Activated CD4-positive, alpha-beta T cell treated with anti-CD3 and anti-CD28 coated beads for 36 hours (primary cell): Measurements from ENCODE around the gene OAS3. TPM values are rescaled to one million over a fixed set of nuclear protein-coding genes. Genes with fewer than 3 reads are reported as not detected.

Source experiments
- ATAC-seq: fragments of 200-7000 bp; cut with Tn5 transposase; one replicate; pipeline ENCODE4 v1.10.0; 2021; ENCODE audit warnings: mild to moderate bottlenecking, moderate library complexity
- CTCF ChIA-PET: fragments of 350-600 bp; sonication (Branson Sonifier 250); formaldehyde crosslinking; loops from one replicate; lab custom pipeline; 2021; ENCODE audit warnings: antibody characterized with exemption; lab: Charles Lee
- POLR2A ChIA-PET: fragments of 350-600 bp; sonication (Branson Sonifier 250); formaldehyde crosslinking; loops from one replicate; lab custom pipeline; 2021; ENCODE audit warnings: antibody characterized with exemption, inconsistent platforms; lab: Charles Lee
- DNase-seq: peaks from one replicate; pipeline ENCODE4 v3.0.0-alpha.2; 2020
- H3K27ac Mint-ChIP-seq: one replicate; pipeline ENCODE4 v1.8.0; 2021; ENCODE audit warnings: mixed read lengths
- H3K27me3 Mint-ChIP-seq: one replicate; pipeline ENCODE4 v1.8.0; 2021; ENCODE audit warnings: mixed read lengths
- H3K36me3 Mint-ChIP-seq: one replicate; pipeline ENCODE4 v1.8.0; 2021; ENCODE audit warnings: low read depth, mixed read lengths
- H3K4me1 Mint-ChIP-seq: one replicate; pipeline ENCODE4 v1.8.0; 2021; ENCODE audit warnings: mixed read lengths
- H3K4me3 Mint-ChIP-seq: one replicate; pipeline ENCODE4 v1.8.0; 2021; ENCODE audit warnings: mild to moderate bottlenecking, moderate library complexity, mixed read lengths
- H3K9me3 Mint-ChIP-seq: one replicate; pipeline ENCODE4 v1.8.0; 2021; ENCODE audit warnings: low read depth, mixed read lengths
- intact Hi-C, 2 experiments: fragments of 100-400 bp; cut with DNase I in 1 of 2; cut with micrococcal nuclease in 1 of 2; formaldehyde crosslinking; loops; one replicate each; pipeline versions ENCODE4 v1.14.2 to v1.15.1; 2022 to 2024; cut with DNase I, micrococcal nuclease
- total RNA-seq, 2 experiments: library from RNA; stranded (reverse); gene quantifications; one replicate each; pipeline ENCODE4 v1.2.3, GENCODE V29; 2021

Gene OAS3
- total RNA-seq, 2 experiments from 2014 or later, result 32.1 to 35.3 TPM

GRCh38 chr12:112961074-112961473 is 22.8 kb downstream of the OAS3 start:
- Mint-ChIP-seq H3K27ac (no peak overlapping the region), H3K27me3 (no peaks in the 10 kb centered on the region), H3K9me3 (peaks cover 7% of the 10 kb centered on the region), H3K4me1 (peaks cover 11% of the 10 kb centered on the region), H3K4me3 (no peak overlapping the region), H3K36me3 (peaks cover 63% of the 10 kb centered on the region)
- DNase-seq (peak; percentile 34), ATAC-seq (peak; percentile 76)
- ChIA-PET POLR2A (interaction anchor here (0.6 kb wide), 1 partner anchor 140 kb away, joined by 4 read pairs; no protein-coding TSS in a partner anchor), CTCF (interaction anchor here (1.3 kb wide), 1 partner anchor 32 kb away, joined by 6 read pairs; no protein-coding TSS in a partner anchor)
- intact Hi-C loops, result no loop called here

DNA sequence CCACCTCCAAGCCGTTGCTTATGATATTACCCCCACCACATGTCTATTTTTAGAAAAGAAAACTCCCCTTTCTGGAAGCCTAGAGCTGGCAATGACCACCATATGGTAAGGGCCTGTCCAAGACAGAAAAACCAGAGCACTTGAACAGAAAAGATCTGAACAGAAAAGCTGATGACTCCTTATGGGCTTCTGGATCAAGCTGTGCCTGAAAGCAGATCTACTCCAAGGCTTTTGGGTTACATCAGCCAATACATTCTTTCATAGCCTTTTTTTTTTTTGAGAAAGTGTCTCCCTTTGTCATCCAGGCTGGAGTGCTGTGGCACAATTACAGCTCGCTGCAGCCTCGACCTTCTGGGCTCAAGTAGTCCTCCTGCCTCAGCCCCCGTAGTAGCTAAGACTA is 23.3 kb downstream of the OAS3 start:
- DNase-seq, result no peak
- intact Hi-C loops, result no loop called here
- H3K27me3 Mint-ChIP-seq, result no peaks in the 10 kb centered on the region
- peaks cover 7% of the 10 kb centered on the region for H3K9me3 Mint-ChIP-seq
- POLR2A ChIA-PET, result interaction anchor here (0.6 kb wide), 1 partner anchor 139 kb away, joined by 4 read pairs; no protein-coding TSS in a partner anchor
- CTCF ChIA-PET, result interaction anchor here (0.6 to 1.3 kb wide), 2 partner anchors 31 to 49 kb away, joined by 3 to 6 read pairs; no protein-coding TSS in a partner anchor
- ATAC-seq, result no peak
- peaks cover 8% of the 10 kb centered on the region for H3K4me1 Mint-ChIP-seq
- no peak overlapping the region for H3K27ac Mint-ChIP-seq
- H3K36me3 Mint-ChIP-seq, result peaks cover 62% of the 10 kb centered on the region
- no peak overlapping the region for H3K4me3 Mint-ChIP-seq

- intact Hi-C loops, result no loop called here
- Mint-ChIP-seq H3K4me3 (no peak overlapping the region), H3K4me1 (peaks cover 8% of the 10 kb centered on the region), H3K9me3 (peaks cover 7% of the 10 kb centered on the region), H3K36me3 (peaks cover 51% of the 10 kb centered on the region), H3K27me3 (no peaks in the 10 kb centered on the region), H3K27ac (no peak overlapping the region)
- DNase-seq (no peak), ATAC-seq (no peak)
- CTCF ChIA-PET, result no interaction called here
- POLR2A ChIA-PET, result interaction anchor here (0.7 kb wide), 1 partner anchor 15 kb away, joined by 3 read pairs; the partner anchor contains the start of gene OAS2
Measured at GRCh38 chr12:112962561-112962960, 24.3 kb downstream of the OAS3 start.

- peaks cover 49% of the 10 kb centered on the region for H3K36me3 Mint-ChIP-seq
- POLR2A ChIA-PET, result no interaction called here
Measured at GRCh38 chr12:112963227-112963861, 25.1 kb downstream of the OAS3 start.

GRCh38 chr12:112964067-112964670 is 25.9 kb downstream of the OAS3 start:
- Mint-ChIP-seq H3K27me3 (no peaks in the 10 kb centered on the region), H3K9me3 (peaks cover 3% of the 10 kb centered on the region), H3K4me1 (peaks cover 8% of the 10 kb centered on the region), H3K27ac (no peak overlapping the region), H3K4me3 (no peak overlapping the region), H3K36me3 (peaks cover 45% of the 10 kb centered on the region)
- intact Hi-C loops, result no loop called here
- DNase-seq (no peak), ATAC-seq (no peak)
- ChIA-PET CTCF (interaction anchor here (0.9 kb wide), 1 partner anchor 36 kb away, joined by 3 read pairs; no protein-coding TSS in a partner anchor), POLR2A (no interaction called here)

More at GRCh38 chr12:112963227-112963861, 25.1 kb downstream of the OAS3 start:
- ATAC-seq, result no peak
- H3K27me3 Mint-ChIP-seq, result no peaks in the 10 kb centered on the region
- DNase-seq, result no peak
- intact Hi-C loops, result no loop called here
- H3K27ac Mint-ChIP-seq, result no peak overlapping the region
- H3K4me3 Mint-ChIP-seq, result no peak overlapping the region
- CTCF ChIA-PET, result interaction anchor here (0.6 kb wide), 2 partner anchors 29 to 206 kb away, joined by 3 read pairs; no protein-coding TSS in a partner anchor
- H3K9me3 Mint-ChIP-seq, result peaks cover 3% of the 10 kb centered on the region
- peaks cover 8% of the 10 kb centered on the region for H3K4me1 Mint-ChIP-seq

GRCh38 chr12:112964915-112965314 is 26.6 kb downstream of the OAS3 start:
- no peak for ATAC-seq
- peaks cover 42% of the 10 kb centered on the region for H3K36me3 Mint-ChIP-seq
- no peaks in the 10 kb centered on the region for H3K9me3 Mint-ChIP-seq
- H3K27me3 Mint-ChIP-seq, result no peaks in the 10 kb centered on the region
- POLR2A ChIA-PET, result no interaction called here
- H3K27ac Mint-ChIP-seq, result no peak overlapping the region
- CTCF ChIA-PET, result interaction anchor here (0.9 kb wide), 1 partner anchor 37 kb away, joined by 3 read pairs; no protein-coding TSS in a partner anchor
- DNase-seq, result no peak
- H3K4me1 Mint-ChIP-seq, result peaks cover 1% of the 10 kb centered on the region
- intact Hi-C loops, result no loop called here
- H3K4me3 Mint-ChIP-seq, result no peak overlapping the region

GRCh38 chr12:112965643-112966042 is 27.4 kb downstream of the OAS3 start:
- no peaks in the 10 kb centered on the region for H3K9me3 Mint-ChIP-seq
- intact Hi-C loops, result no loop called here
- CTCF ChIA-PET, result no interaction called here
- ATAC-seq, result no peak
- H3K4me1 Mint-ChIP-seq, result no peaks in the 10 kb centered on the region
- no peaks in the 10 kb centered on the region for H3K27me3 Mint-ChIP-seq
- H3K4me3 Mint-ChIP-seq, result no peak overlapping the region
- no peak for DNase-seq
- H3K27ac Mint-ChIP-seq, result no peak overlapping the region
- POLR2A ChIA-PET, result no interaction called here
- peaks cover 46% of the 10 kb centered on the region for H3K36me3 Mint-ChIP-seq

GRCh38 chr12:112967306-112967705 is 29.0 kb downstream of the OAS3 start:
- no peaks in the 10 kb centered on the region for H3K27me3 Mint-ChIP-seq
- no peak for DNase-seq
- peak overlapping the region; percentile 33 for H3K27ac Mint-ChIP-seq
- no peaks in the 10 kb centered on the region for H3K4me1 Mint-ChIP-seq
- no peak overlapping the region for H3K4me3 Mint-ChIP-seq
- ATAC-seq, result no peak
- peaks cover 34% of the 10 kb centered on the region for H3K36me3 Mint-ChIP-seq
- H3K9me3 Mint-ChIP-seq, result no peaks in the 10 kb centered on the region
- POLR2A ChIA-PET, result no interaction called here
- intact Hi-C loops, result no loop called here
- CTCF ChIA-PET, result no interaction called here

DNA sequence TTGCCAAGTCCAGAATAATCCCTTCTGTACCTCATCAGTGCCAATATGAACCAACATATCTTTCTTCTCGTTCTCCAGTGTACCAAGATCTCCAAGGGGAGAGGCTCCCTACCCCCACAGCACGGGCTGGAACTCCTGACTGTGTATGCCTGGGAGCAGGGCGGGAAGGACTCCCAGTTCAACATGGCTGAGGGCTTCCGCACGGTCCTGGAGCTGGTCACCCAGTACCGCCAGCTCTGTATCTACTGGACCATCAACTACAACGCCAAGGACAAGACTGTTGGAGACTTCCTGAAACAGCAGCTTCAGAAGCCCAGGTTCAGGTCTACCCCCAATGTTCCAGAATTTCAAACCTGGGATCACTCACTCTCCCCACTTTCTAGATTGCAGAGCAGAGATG is 29.6 kb downstream of the OAS3 start:
- ATAC-seq, result no peak
- Mint-ChIP-seq H3K36me3 (peaks cover 31% of the 10 kb centered on the region), H3K4me1 (no peaks in the 10 kb centered on the region), H3K27me3 (no peaks in the 10 kb centered on the region), H3K4me3 (no peak overlapping the region), H3K27ac (no peak overlapping the region), H3K9me3 (no peaks in the 10 kb centered on the region)
- intact Hi-C loops, result no loop called here
- no peak for DNase-seq
- ChIA-PET CTCF (no interaction called here), POLR2A (no interaction called here)

DNA sequence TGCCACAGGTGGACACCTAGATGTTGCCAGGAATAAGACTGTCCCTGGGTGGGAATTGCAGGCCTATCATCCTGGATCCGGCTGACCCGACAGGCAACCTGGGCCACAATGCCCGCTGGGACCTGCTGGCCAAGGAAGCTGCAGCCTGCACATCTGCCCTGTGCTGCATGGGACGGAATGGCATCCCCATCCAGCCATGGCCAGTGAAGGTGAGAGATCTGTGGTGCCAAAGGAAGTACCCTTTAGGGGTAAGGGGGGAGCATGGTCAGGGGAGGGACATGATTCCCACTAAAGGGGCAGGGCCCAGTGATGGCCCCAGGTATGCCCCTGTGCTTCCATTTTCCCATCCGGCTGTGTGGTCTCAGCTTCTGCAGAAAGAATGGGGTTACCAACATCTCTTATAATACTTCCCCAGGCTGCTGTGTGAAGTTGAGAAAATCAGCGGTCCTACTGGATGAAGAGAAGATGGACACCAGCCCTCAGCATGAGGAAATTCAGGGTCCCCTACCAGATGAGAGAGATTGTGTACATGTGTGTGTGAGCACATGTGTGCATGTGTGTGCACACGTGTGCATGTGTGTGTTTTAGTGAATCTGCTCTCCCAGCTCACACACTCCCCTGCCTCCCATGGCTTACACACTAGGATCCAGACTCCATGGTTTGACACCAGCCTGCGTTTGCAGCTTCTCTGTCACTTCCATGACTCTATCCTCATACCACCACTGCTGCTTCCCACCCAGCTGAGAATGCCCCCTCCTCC is 31.5 kb downstream of the OAS3 start:
- intact Hi-C loops, result loop anchor here in 1 of 2 experiments (10.0 kb wide), 1 partner anchor 995 kb away; the partner anchor contains the start of gene RBM19
- Mint-ChIP-seq H3K27ac (no peak overlapping the region), H3K27me3 (no peaks in the 10 kb centered on the region), H3K36me3 (peaks cover 21% of the 10 kb centered on the region), H3K4me3 (no peak overlapping the region), H3K9me3 (no peaks in the 10 kb centered on the region), H3K4me1 (no peaks in the 10 kb centered on the region)
- POLR2A ChIA-PET, result interaction anchor here (1.4 kb wide), 1 partner anchor 9 kb away, joined by 3 read pairs; the partner anchor contains the start of gene OAS2
- ATAC-seq (no peak), DNase-seq (no peak)
- CTCF ChIA-PET, result interaction anchor here (1.6 kb wide), 1 partner anchor 23 kb away, joined by 6 read pairs; no protein-coding TSS in a partner anchor

- Mint-ChIP-seq H3K4me1 (no peaks in the 10 kb centered on the region), H3K27me3 (no peaks in the 10 kb centered on the region), H3K27ac (no peak overlapping the region), H3K4me3 (no peak overlapping the region), H3K9me3 (no peaks in the 10 kb centered on the region), H3K36me3 (peaks cover 21% of the 10 kb centered on the region)
- intact Hi-C loops, result loop anchor here in 1 of 2 experiments (10.0 kb wide), 1 partner anchor 994 kb away; the partner anchor contains the start of gene RBM19
- no peak for ATAC-seq
- ChIA-PET CTCF (interaction anchor here (1.6 kb wide), 1 partner anchor 23 kb away, joined by 6 read pairs; no protein-coding TSS in a partner anchor), POLR2A (interaction anchor here (1.4 kb wide), 1 partner anchor 8 kb away, joined by 3 read pairs; the partner anchor contains the start of gene OAS2)
- no peak for DNase-seq
Measured at GRCh38 chr12:112970391-112970790, 32.1 kb downstream of the OAS3 start.
